Iris pigment epithelial cell (primary cell): ENCODE results near the gene B3GNT8.
"Not testable (repeated sequence)": the region's sequence is repeated elsewhere in the genome, so short reads cannot be mapped to it uniquely, and the experiment has no call there.

ENCODE experiments used
- DNase-seq: peaks from one replicate; pipeline ENCODE4 v3.0.0-alpha.2; 2011; ENCODE audit warnings: low read depth

The B3GNT8 gene

GRCh38 chr19:41435936-41436673, 8.9 kb upstream of the B3GNT8 start:
- DNase-seq, result no peak

- DNase-seq, result not testable (repeated sequence)
These were observed 8.2 kb upstream of the B3GNT8 start for GRCh38 chr19:41435376-41435775.

GRCh38 chr19:41434450-41434849, 7.3 kb upstream of the B3GNT8 start:
- DNase-seq, result no peak

GRCh38 chr19:41433171-41433570, 6.0 kb upstream of the B3GNT8 start:
- DNase-seq, result no peak

- DNase-seq, result peak; percentile 47
These were observed 4.5 kb upstream of the B3GNT8 start for GRCh38 chr19:41431426-41432386.

- no peak for DNase-seq
These were observed 3.7 kb upstream of the B3GNT8 start for GRCh38 chr19:41430922-41431321.

GRCh38 chr19:41428481-41428859, 1.3 kb upstream of the B3GNT8 start:
- no peak for DNase-seq

- peak; percentile 38 for DNase-seq
These were observed 690 bp upstream of the B3GNT8 start for GRCh38 chr19:41427647-41428480.

GRCh38 chr19:41426116-41426841, 895 bp downstream of the B3GNT8 start:
- no peak for DNase-seq

- no peak for DNase-seq
These were observed 1.7 kb downstream of the B3GNT8 start for GRCh38 chr19:41425174-41426115.

GRCh38 chr19:41424335-41425173, 2.6 kb downstream of the B3GNT8 start:
- DNase-seq, result no peak

GRCh38 chr19:41422955-41423354, 4.2 kb downstream of the B3GNT8 start:
- no peak for DNase-seq

- no peak for DNase-seq
These were observed 4.7 kb downstream of the B3GNT8 start for GRCh38 chr19:41422456-41422855.

- DNase-seq, result no peak
These were observed 5.2 kb downstream of the B3GNT8 start for GRCh38 chr19:41421973-41422372.

- no peak for DNase-seq
These were observed 5.9 kb downstream of the B3GNT8 start for GRCh38 chr19:41421314-41421713.

- DNase-seq, result no peak
These were observed 6.9 kb downstream of the B3GNT8 start for GRCh38 chr19:41420101-41420880.

- DNase-seq, result no peak
These were observed 10.9 kb downstream of the B3GNT8 start for GRCh38 chr19:41416194-41416674.

GRCh38 chr19:41415154-41415571, 12.0 kb downstream of the B3GNT8 start:
- no peak for DNase-seq
